HUES64 (cell line): ENCODE results near the gene CD52.

Experiments used
- H3K27ac ChIP-seq: 2 replicates; pipeline ENCODE4 v1.7.0; 2013; ENCODE audit warnings: low read depth, low read length, inconsistent platforms
- H3K27me3 ChIP-seq: 2 replicates; pipeline ENCODE4 v1.6.1; 2013; ENCODE audit warnings: mild to moderate bottlenecking, low read length; ENCODE audit not compliant: insufficient read depth
- H3K36me3 ChIP-seq: 2 replicates; pipeline ENCODE4 v1.6.1; 2013; ENCODE audit warnings: mild to moderate bottlenecking, low read length; ENCODE audit not compliant: insufficient read depth
- H3K4me1 ChIP-seq: 2 replicates; pipeline ENCODE4 v1.6.1; 2013; ENCODE audit warnings: mild to moderate bottlenecking, low read length, moderate library complexity; ENCODE audit not compliant: insufficient read depth
- H3K4me3 ChIP-seq: 2 replicates; pipeline ENCODE4 v1.5.1; 2013; ENCODE audit warnings: mild to moderate bottlenecking, low read length, moderate library complexity
- H3K9ac ChIP-seq: 2 replicates; pipeline ENCODE4 v1.6.1; 2013; ENCODE audit warnings: mild to moderate bottlenecking, low read depth, low read length
- H3K9me3 ChIP-seq: 2 replicates; pipeline ENCODE4 v1.6.1; 2013; ENCODE audit warnings: low read depth, low read length; ENCODE audit not compliant: insufficient read depth
- WGBS: fragments of 150-250, 120-280 bp; methylation state at CpG from one replicate; pipeline ENCODE4 v1.1.7; 2013; ENCODE audit warnings: missing lambda C conversion rate; 5-methylcytosine and 5-hydroxymethylcytosine counted together

CD52 gene

DNA sequence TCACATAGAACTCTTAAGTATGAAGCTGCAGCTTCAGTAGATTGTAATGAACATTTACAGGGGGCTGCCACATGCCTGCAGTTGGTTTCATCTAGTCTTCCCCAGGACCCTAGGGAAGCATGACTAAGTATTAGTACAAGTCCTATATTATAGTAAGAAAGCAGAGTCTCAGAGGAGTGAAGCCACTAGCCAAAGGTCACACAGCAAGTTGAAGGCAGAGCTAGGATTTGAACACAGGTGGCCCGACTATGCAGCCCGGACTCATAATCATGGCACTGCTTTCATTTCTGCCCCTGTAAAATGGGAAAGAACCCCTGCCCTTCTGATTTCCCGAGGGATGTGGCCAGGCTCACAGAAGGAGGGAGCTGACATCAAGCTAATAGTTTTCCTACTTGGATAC is 44.6 kb downstream of the CD52 start:
- Histone ChIP-seq H3K36me3 (no peaks in the 10 kb centered on the region), H3K9ac (no peak overlapping the region), H3K27ac (no peak overlapping the region), H3K4me1 (peaks cover 8% of the 10 kb centered on the region), H3K9me3 (no peaks in the 10 kb centered on the region), H3K4me3 (no peak overlapping the region), H3K27me3 (peaks cover 51% of the 10 kb centered on the region)
- WGBS, result 92% methylated on average over 3 of the region's 3 CpGs

DNA sequence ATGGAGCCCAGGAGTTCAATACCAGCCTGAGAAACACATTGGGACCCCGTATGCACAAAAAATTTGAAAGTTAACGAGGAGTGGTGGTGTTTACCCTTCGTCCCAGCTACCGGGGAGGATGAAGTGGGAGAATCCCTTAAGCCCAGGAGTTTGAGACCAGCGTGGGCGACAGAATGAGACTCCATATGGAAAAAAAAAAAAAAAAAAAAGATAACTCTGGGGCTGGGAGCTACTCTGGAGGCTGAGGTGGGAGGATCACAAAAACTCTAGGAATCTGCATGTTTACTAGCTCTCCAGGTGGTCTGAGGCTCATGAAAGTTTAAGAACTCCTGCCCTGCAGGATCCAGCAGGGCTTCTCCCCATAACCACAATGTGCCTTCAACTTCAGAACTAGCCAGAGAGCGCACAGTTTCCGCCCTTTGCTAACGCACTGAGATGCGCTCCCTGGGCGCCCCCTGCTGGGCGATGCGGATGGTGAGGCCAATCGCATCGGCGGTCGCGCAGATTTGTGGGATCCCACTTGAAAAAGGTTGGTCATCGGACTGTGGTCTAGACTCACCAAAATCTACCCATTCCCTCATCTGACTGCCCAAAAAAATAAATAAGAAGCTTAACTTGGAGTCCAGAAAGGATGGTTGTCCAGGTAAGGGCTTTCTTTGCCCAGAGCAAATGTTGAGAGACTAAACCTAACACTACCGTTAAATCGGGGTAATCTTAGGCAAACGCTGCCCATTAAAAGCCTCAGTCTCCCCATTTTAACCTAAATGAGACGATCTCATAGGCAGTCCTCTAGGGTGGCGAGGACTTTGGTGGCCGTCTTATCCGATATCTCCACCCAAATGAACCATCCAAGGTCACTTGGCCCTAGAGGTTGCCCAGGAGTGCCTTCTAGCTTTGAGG is 46.0 kb downstream of the CD52 start:
- H3K27me3 ChIP-seq, result peaks cover 51% of the 10 kb centered on the region
- WGBS, result 37% methylated on average over 26 of the region's 26 CpGs
- H3K4me1 ChIP-seq, result peaks cover 4% of the 10 kb centered on the region
- no peaks in the 10 kb centered on the region for H3K36me3 ChIP-seq
- no peak overlapping the region for H3K27ac ChIP-seq
- no peaks in the 10 kb centered on the region for H3K9me3 ChIP-seq
- H3K9ac ChIP-seq, result no peak overlapping the region
- no peak overlapping the region for H3K4me3 ChIP-seq

DNA sequence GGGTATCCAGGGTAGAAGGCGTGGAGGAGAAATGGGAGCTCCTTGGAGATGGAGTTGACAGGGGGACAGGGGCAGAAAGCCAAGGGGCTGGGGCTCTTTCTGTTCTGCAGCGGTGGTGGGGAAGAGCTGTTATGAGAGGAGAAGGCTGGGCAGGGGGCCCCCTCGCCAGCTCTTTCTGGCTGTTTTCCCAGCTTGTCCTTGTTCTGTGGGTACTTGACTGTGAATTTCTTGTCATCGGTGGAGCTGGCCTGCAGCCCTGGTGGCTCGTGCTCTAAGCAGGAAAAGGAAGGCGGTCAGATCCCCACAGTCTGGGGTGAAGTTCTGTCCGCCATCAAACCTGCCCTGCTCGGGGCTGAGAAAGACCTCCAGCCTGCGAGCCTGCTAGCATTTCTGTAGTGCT is 47.2 kb downstream of the CD52 start:
- H3K9me3 ChIP-seq, result no peaks in the 10 kb centered on the region
- WGBS, result 91% methylated on average over 9 of the region's 9 CpGs
- no peaks in the 10 kb centered on the region for H3K36me3 ChIP-seq
- H3K4me1 ChIP-seq, result no peaks in the 10 kb centered on the region; the same call in 1 of the 2 replicates
- peaks cover 39% of the 10 kb centered on the region for H3K27me3 ChIP-seq
- H3K9ac ChIP-seq, result no peak overlapping the region
- no peak overlapping the region for H3K4me3 ChIP-seq
- H3K27ac ChIP-seq, result no peak overlapping the region

DNA sequence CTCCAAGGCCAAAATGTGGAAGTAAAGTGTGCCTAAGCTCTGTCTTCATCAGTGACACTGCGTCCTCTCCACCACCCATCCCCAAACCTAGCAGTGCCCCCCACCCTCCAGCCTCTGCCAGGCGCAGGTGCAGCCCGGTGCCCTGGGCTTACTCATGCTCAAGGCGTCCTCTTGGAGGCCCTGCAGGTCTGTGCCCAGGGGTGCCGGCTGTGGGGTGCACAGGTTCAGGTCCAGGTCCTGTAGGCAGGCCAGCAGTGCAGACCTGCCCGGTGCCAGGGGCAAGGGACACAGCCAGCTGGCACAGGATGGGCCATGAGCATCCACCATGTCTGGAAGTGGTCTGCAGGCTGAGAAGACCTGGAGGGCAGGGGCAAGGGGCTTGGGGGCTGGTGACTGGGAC is 49.7 kb downstream of the CD52 start:
- H3K4me3 ChIP-seq, result no peak overlapping the region
- no peaks in the 10 kb centered on the region for H3K4me1 ChIP-seq
- no peak overlapping the region for H3K27ac ChIP-seq
- no peaks in the 10 kb centered on the region for H3K9me3 ChIP-seq
- 91% methylated on average over 6 of the region's 6 CpGs for WGBS
- H3K36me3 ChIP-seq, result no peaks in the 10 kb centered on the region
- H3K9ac ChIP-seq, result no peak overlapping the region
- peaks cover 14% of the 10 kb centered on the region for H3K27me3 ChIP-seq

DNA sequence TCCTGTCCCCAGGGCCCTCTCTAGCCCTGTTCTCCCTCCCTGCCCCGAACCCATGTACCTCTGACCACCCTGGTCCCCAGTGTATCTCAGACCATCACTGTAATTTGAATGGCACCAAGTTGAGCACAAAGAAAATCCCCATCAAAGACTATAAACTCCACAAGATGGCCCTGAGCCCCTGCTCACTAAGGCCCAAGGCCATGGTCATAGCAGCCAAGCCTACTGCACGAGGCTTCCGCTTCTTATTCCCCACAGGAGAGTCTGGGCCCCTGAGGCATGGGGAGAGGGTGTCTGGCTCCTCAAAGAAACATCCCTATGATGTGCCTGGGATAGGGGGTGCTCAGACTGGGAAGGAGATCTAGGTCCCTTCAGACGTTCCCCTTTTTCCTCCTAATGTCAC is 50.2 kb downstream of the CD52 start:
- no peaks in the 10 kb centered on the region for H3K4me1 ChIP-seq
- 89% methylated on average over 4 of the region's 4 CpGs for WGBS

DNA sequence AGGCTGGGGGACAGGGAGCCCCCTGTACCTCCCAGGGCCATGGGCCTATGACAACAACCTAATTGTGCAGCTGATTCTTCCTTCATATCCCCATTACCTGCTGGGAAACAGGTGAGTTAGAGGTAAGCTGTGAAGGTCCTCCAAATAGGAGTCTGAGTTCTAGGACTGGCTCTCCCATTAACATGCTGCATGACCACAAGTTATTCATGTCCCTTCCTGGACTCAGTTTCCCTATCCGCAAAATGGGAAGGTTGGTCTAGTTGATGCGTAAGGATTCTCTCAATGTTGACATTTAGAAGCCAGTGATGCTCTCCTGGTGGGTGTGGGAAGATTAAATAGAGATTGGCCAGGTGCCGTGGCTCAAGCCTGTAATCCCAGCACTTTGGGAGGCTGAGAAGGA is 50.7 kb downstream of the CD52 start:
- Histone ChIP-seq H3K27me3 (peaks cover 12% of the 10 kb centered on the region), H3K4me1 (no peaks in the 10 kb centered on the region), H3K27ac (no peak overlapping the region), H3K4me3 (no peak overlapping the region), H3K9ac (no peak overlapping the region), H3K36me3 (no peaks in the 10 kb centered on the region), H3K9me3 (no peaks in the 10 kb centered on the region)
- 94% methylated on average over 3 of the region's 3 CpGs for WGBS

More for the DNA sequence above, 50.2 kb downstream of the CD52 start:
- Histone ChIP-seq H3K9me3 (no peaks in the 10 kb centered on the region), H3K27ac (no peak overlapping the region), H3K4me3 (no peak overlapping the region), H3K27me3 (peaks cover 12% of the 10 kb centered on the region), H3K9ac (no peak overlapping the region), H3K36me3 (no peaks in the 10 kb centered on the region)
